ENCODE measurements around the gene TET1. TPM values are rescaled to one million over a fixed set of nuclear protein-coding genes. Genes with fewer than 3 reads are reported as not detected.
"Not testable (repeated sequence)": the region's sequence is repeated elsewhere in the genome, so short reads cannot be mapped to it uniquely, and the experiment has no call there.

The TET1 gene
- total RNA-seq, 1 experiment from 2014 or later, result 53.4 TPM

DNA sequence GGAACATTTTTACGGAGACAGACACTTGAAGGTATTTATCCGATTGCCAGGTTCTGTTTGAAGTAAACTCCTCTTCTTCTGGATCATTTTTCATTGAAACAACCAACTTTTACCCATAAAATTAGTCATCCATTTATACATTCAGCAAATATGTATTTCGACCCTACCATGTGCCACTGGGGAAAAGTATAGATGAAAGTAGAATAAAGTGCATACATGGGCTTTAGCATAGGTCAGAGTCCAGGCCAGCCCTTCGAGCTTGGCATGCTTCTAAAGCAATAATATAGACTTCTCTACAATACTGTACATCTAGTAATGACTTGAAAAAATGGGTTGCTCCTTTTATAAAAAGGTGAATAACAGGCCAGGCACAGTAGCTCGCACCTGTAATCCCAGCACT is 42.9 kb upstream of the TET1 start:
- Mint-ChIP-seq H3K9me3 (no peaks in the 10 kb centered on the region), H3K4me1 (peaks cover 0 to 4% of the 10 kb centered on the region in 2 experiments; a peak in 1 of 4 replicates), H3K27me3 (ENCODE audit: low read depth) (no peaks in the 10 kb centered on the region), H3K36me3 (ENCODE audit: insufficient read depth in 1 of 3, low read depth in 3 of 3) (peaks cover 0 to 8% (median 0%) of the 10 kb centered on the region in 3 experiments; a peak in 1 of 7 replicates), H3K4me3 (no peak overlapping the region), H3K27ac (peak overlapping the region in 1 of 3 experiments; percentile 35; a peak in 1 of 7 replicates)
- no peak overlapping the region for H3K4ac ChIP-seq (ENCODE audit: low read depth, low read length)
- no peak overlapping the region for H3K18ac ChIP-seq (ENCODE audit: insufficient read length, low read depth, low read length)
- H2BK12ac ChIP-seq (ENCODE audit: insufficient read length, low read depth, low read length), result no peak overlapping the region
- no peaks in the 10 kb centered on the region for H3K9me3 ChIP-seq (ENCODE audit: control insufficient read depth, low read depth, low read length)
- no peaks in the 10 kb centered on the region for H3K79me1 ChIP-seq (ENCODE audit: insufficient read depth, low read depth, low read length, poor library complexity, severe bottlenecking)
- H4K5ac ChIP-seq (ENCODE audit: insufficient read length, low read depth, low read length), result no peak overlapping the region
- no peak overlapping the region for H3K4me2 ChIP-seq (ENCODE audit: insufficient read depth, insufficient read length, low read length)
- no peak overlapping the region for H2BK15ac ChIP-seq (ENCODE audit: low read depth, low read length)
- TF ChIP-seq, protein P1, sequence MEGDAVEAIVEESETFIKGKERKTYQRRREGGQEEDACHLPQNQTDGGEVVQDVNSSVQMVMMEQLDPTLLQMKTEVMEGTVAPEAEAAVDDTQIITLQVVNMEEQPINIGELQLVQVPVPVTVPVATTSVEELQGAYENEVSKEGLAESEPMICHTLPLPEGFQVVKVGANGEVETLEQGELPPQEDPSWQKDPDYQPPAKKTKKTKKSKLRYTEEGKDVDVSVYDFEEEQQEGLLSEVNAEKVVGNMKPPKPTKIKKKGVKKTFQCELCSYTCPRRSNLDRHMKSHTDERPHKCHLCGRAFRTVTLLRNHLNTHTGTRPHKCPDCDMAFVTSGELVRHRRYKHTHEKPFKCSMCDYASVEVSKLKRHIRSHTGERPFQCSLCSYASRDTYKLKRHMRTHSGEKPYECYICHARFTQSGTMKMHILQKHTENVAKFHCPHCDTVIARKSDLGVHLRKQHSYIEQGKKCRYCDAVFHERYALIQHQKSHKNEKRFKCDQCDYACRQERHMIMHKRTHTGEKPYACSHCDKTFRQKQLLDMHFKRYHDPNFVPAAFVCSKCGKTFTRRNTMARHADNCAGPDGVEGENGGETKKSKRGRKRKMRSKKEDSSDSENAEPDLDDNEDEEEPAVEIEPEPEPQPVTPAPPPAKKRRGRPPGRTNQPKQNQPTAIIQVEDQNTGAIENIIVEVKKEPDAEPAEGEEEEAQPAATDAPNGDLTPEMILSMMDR (conservative IDR thresholded peaks at IDR 0.05), result no peak
- H3K27me3 ChIP-seq (ENCODE audit: insufficient read depth, low read length), result no peaks in the 10 kb centered on the region
- no peak overlapping the region for H2BK5ac ChIP-seq (ENCODE audit: insufficient read length, low read length)
- no peak overlapping the region for H2AK5ac ChIP-seq (ENCODE audit: insufficient read length, low read length)
- no peak overlapping the region for H2BK120ac ChIP-seq (ENCODE audit: low read depth, low read length, poor library complexity, severe bottlenecking)
- H3T11ph ChIP-seq (ENCODE audit: low read length), result no peak overlapping the region
- H4K91ac ChIP-seq (ENCODE audit: insufficient read length, low read depth, low read length), result no peak overlapping the region
- H2BK20ac ChIP-seq (ENCODE audit: low read depth, low read length, poor library complexity, severe bottlenecking), result no peak overlapping the region
- no peak overlapping the region for H3K23ac ChIP-seq (ENCODE audit: insufficient read length, low read depth, low read length)
- H3K4me1 ChIP-seq (ENCODE audit: insufficient read depth, low read length), result no peaks in the 10 kb centered on the region
- H3K27ac ChIP-seq (ENCODE audit: insufficient read length, low read depth, low read length), result no peak overlapping the region
- no peaks in the 10 kb centered on the region for H3K79me2 ChIP-seq (ENCODE audit: insufficient read depth, low read length)
- H3K14ac ChIP-seq (ENCODE audit: insufficient read depth, low read length), result no peak overlapping the region
- no peaks in the 10 kb centered on the region for H4K20me1 ChIP-seq (ENCODE audit: control insufficient read depth, insufficient read depth, insufficient read length)
- no peak for DNase-seq
- H3K9ac ChIP-seq (ENCODE audit: extremely low read depth, insufficient read length, low read length), result no peak overlapping the region
- no peaks in the 10 kb centered on the region for H3K23me2 ChIP-seq (ENCODE audit: insufficient read length, low read depth, low read length, poor library complexity, severe bottlenecking)
- H2AFZ ChIP-seq (ENCODE audit: low read length), result no peak overlapping the region
- H4K8ac ChIP-seq (replicated peaks; ENCODE audit: insufficient read length, low read depth, low read length), result no peak overlapping the region
- WGBS (ENCODE audit: extremely low coverage, insufficient read length, low lambda C conversion rate), result no CpG with 5 or more reads among the region's 5 CpGs
- H3K56ac ChIP-seq (ENCODE audit: insufficient read length, low read depth, low read length), result no peak overlapping the region

DNA sequence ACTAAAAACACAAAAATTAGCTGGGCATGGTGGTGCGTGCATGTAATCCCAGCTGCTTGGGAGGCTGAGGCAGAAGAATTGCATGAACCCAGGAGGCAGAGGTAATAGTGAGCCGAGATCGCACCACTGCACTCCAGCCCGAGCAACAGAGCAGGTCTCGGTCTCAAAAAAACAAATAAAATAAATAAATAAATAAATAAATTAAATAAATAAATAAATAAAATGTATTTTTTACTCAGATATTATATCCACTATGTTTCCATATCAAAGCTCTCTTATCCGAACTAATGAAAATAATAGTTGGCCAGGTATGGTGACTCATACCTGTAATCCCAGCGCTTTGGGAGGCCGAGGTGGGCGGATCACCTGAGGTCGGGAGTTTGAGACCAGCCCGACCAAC is 41.5 kb upstream of the TET1 start:
- not testable (repeated sequence) for H3K79me1 ChIP-seq (ENCODE audit: insufficient read depth, low read depth, low read length, poor library complexity, severe bottlenecking); H2BK15ac ChIP-seq (ENCODE audit: low read depth, low read length); H3K4me2 ChIP-seq (ENCODE audit: insufficient read depth, insufficient read length, low read length); H3K4me3 Mint-ChIP-seq; DNase-seq; H3K18ac ChIP-seq (ENCODE audit: insufficient read length, low read depth, low read length); H4K8ac ChIP-seq (replicated peaks; ENCODE audit: insufficient read length, low read depth, low read length); H3K9me3 Mint-ChIP-seq; H3K27ac ChIP-seq (ENCODE audit: insufficient read length, low read depth, low read length); H3K14ac ChIP-seq (ENCODE audit: insufficient read depth, low read length); H3T11ph ChIP-seq (ENCODE audit: low read length); H3K4ac ChIP-seq (ENCODE audit: low read depth, low read length); H3K27ac Mint-ChIP-seq; H2BK120ac ChIP-seq (ENCODE audit: low read depth, low read length, poor library complexity, severe bottlenecking); H3K27me3 ChIP-seq (ENCODE audit: insufficient read depth, low read length); H3K9me3 ChIP-seq (ENCODE audit: control insufficient read depth, low read depth, low read length); H4K5ac ChIP-seq (ENCODE audit: insufficient read length, low read depth, low read length); H3K27me3 Mint-ChIP-seq (ENCODE audit: low read depth); H2BK5ac ChIP-seq (ENCODE audit: insufficient read length, low read length); H2AFZ ChIP-seq (ENCODE audit: low read length); H4K20me1 ChIP-seq (ENCODE audit: control insufficient read depth, insufficient read depth, insufficient read length); H3K79me2 ChIP-seq (ENCODE audit: insufficient read depth, low read length); H2BK20ac ChIP-seq (ENCODE audit: low read depth, low read length, poor library complexity, severe bottlenecking); H4K91ac ChIP-seq (ENCODE audit: insufficient read length, low read depth, low read length); H2AK5ac ChIP-seq (ENCODE audit: insufficient read length, low read length); H2BK12ac ChIP-seq (ENCODE audit: insufficient read length, low read depth, low read length); H3K23me2 ChIP-seq (ENCODE audit: insufficient read length, low read depth, low read length, poor library complexity, severe bottlenecking); H3K9ac ChIP-seq (ENCODE audit: extremely low read depth, insufficient read length, low read length); H3K23ac ChIP-seq (ENCODE audit: insufficient read length, low read depth, low read length); H3K4me1 ChIP-seq (ENCODE audit: insufficient read depth, low read length); H3K4me1 Mint-ChIP-seq; H3K56ac ChIP-seq (ENCODE audit: insufficient read length, low read depth, low read length)
- H3K36me3 Mint-ChIP-seq (ENCODE audit: insufficient read depth in 1 of 3, low read depth in 3 of 3), result peaks cover 0 to 11% (median 0%) of the 10 kb centered on the region in 3 experiments; a peak in 2 of 7 replicates
- no CpG with 5 or more reads among the region's 11 CpGs for WGBS (ENCODE audit: extremely low coverage, insufficient read length, low lambda C conversion rate)
